Natural killer cell treated with Interleukin-12 subunit alpha and Interleukin-12 subunit beta and Interleukin-15 and Interleukin-18, amount 100 ng/mL, for 72 hours (primary cell): ENCODE data around the gene KRTAP5-3. TPM values are rescaled to one million over a fixed set of nuclear protein-coding genes. Genes with fewer than 3 reads are reported as not detected.
A peak's percentile ranks its signal among the peaks of the same experiment; 100 is the strongest.

Experiments
- ATAC-seq, 2 donors: fragments of 150-1000 bp; cut with Tn5 transposase in 1 of 2; sonication (Bioruptor Pico), chemical (Tn5 transposase) in 1 of 2; 2 replicates each; pipeline ENCODE4 v1.10.0; 2021
- DNase-seq: peaks from one replicate; pipeline ENCODE4 v3.0.0; 2022; ENCODE audit warnings: low spot score
- H3K27ac Mint-ChIP-seq, 2 donors: 1 replicate in 1 of 2; 2 replicates in 1 of 2; pipeline ENCODE4 v1.8.0; 2022; ENCODE audit warnings: mixed read lengths in 2 of 2, mild to moderate bottlenecking in 1 of 2, moderate library complexity in 1 of 2
- H3K27me3 Mint-ChIP-seq, 2 donors: 1 replicate in 1 of 2; 2 replicates in 1 of 2; pipeline ENCODE4 v1.8.0; 2022; ENCODE audit warnings: mixed read lengths in 2 of 2
- H3K36me3 Mint-ChIP-seq: one replicate; pipeline ENCODE4 v1.8.0; 2022; ENCODE audit warnings: mixed read lengths
- H3K4me1 Mint-ChIP-seq, 2 donors: 1 replicate in 1 of 2; 2 replicates in 1 of 2; pipeline ENCODE4 v1.8.0; 2022; ENCODE audit warnings: low read depth in 2 of 2, mixed read lengths in 2 of 2, mild to moderate bottlenecking in 1 of 2
- H3K4me3 Mint-ChIP-seq: one replicate; pipeline ENCODE4 v1.8.0; 2022; ENCODE audit warnings: mixed read lengths
- H3K9me3 Mint-ChIP-seq: 2 replicates; pipeline ENCODE4 v1.8.0; 2022; ENCODE audit warnings: mixed read lengths
- total RNA-seq, 2 donors: library from RNA; stranded (reverse); gene quantifications; one replicate each; pipeline ENCODE4 v1.2.3, GENCODE V29; 2022

The KRTAP5-3 gene
- total RNA-seq, 2 donors from 2014 or later, result not detected

DNA sequence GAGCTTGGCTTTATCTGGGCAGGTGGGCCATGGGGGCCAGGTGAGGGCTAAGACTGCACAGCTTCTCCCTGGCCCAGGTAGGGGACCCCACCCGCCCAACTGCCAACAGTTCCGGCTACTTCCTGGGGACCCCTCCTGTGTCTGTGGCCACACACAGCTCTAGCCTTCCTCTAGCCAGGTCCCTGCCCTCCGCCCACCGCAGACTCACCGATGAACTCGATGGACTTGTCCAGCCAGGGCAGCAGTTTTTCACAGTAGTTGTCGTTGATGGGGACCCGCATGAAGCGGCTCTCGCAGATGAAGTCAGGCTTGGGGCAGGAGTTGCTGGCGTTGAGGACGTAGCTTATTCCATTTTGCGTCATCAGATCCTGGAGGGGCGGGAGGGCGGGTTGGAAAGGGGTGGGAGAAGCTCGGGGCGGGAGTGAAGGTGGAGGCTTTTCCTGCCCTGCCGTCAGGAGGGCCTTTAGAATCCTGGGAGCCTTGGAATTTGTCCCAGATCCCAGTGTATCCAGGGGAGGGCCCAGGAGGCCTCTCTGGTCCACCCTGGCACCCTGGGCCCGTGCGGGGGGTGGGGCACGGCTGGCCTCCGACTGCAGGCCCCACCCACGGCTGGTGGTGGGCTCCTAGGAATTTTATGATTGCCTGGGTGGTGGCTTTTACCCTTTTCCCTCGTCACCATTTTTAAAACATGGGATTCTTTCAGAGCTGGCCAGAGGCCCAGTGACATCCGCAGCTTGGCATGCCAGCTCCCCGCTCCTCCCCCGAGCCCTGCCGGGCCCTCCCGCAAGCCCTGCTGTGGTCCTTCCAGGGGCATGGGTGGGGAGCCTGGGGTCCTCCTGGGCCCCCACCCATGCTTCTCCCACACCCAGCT is 50.1 kb downstream of the KRTAP5-3 start:
- Mint-ChIP-seq H3K4me3 (no peak overlapping the region), H3K27ac (no peak overlapping the region)

More for the DNA sequence above, 50.1 kb downstream of the KRTAP5-3 start:
- Mint-ChIP-seq H3K36me3 (no peaks in the 10 kb centered on the region), H3K9me3 (no peaks in the 10 kb centered on the region), H3K27me3 (peaks cover 0 to 8% of the 10 kb centered on the region in 2 donors), H3K4me1 (no peaks in the 10 kb centered on the region)
- ATAC-seq (no peak), DNase-seq (peak; percentile 38)

Other genes with a start within 250 kb of the KRTAP5-3 start
- under 1 TPM; 0.17 to 0.33 TPM for gene BRSK2, start 218.5 kb downstream of the KRTAP5-3 start, total RNA-seq
- gene MOB2, start 121.7 kb downstream of the KRTAP5-3 start, total RNA-seq, result 10 to 100 TPM; 40.0 to 42.7 TPM
- gene DUSP8, start 36.2 kb downstream of the KRTAP5-3 start, total RNA-seq, result 1 to 10 TPM; 4.2 to 5.4 TPM
- gene KRTAP5-1, start 23.2 kb downstream of the KRTAP5-3 start, total RNA-seq, result not detected
- gene KRTAP5-2, start 10.2 kb downstream of the KRTAP5-3 start, total RNA-seq, result not detected
- not detected for gene KRTAP5-4, start 13.7 kb upstream of the KRTAP5-3 start, total RNA-seq
- gene KRTAP5-5, start 21.3 kb upstream of the KRTAP5-3 start, total RNA-seq, result not detected
- not detected for gene KRTAP5-6, start 88.7 kb upstream of the KRTAP5-3 start, total RNA-seq
- gene IFITM10, start 142.1 kb upstream of the KRTAP5-3 start, total RNA-seq, result 1 to 10 TPM; 2.3 to 8.1 TPM
- gene CTSD, start 155.5 kb upstream of the KRTAP5-3 start, total RNA-seq, result 100 to 1,000 TPM; 350 to 592 TPM
- not detected for gene SYT8, start 226.5 kb upstream of the KRTAP5-3 start, total RNA-seq
- gene TNNI2, start 230.5 kb upstream of the KRTAP5-3 start, total RNA-seq, result 1 to 10 TPM in 1 of 2 donors, not detected in 1; 1.4 TPM
- gene LSP1, start 244.6 kb upstream of the KRTAP5-3 start, total RNA-seq, result 100 to 1,000 TPM; 240 to 358 TPM